GM12872 (cell line): ENCODE data around the gene RDM1.

Experiments
- TF ChIP-seq, protein P1 (sequence below): IDR thresholded peaks from 3 replicates; pipeline ENCODE4 v1.5.1; 2011; ENCODE audit warnings: low read depth, mild to moderate bottlenecking, low read length, moderate library complexity; ENCODE audit not compliant: insufficient read depth

The RDM1 gene

DNA sequence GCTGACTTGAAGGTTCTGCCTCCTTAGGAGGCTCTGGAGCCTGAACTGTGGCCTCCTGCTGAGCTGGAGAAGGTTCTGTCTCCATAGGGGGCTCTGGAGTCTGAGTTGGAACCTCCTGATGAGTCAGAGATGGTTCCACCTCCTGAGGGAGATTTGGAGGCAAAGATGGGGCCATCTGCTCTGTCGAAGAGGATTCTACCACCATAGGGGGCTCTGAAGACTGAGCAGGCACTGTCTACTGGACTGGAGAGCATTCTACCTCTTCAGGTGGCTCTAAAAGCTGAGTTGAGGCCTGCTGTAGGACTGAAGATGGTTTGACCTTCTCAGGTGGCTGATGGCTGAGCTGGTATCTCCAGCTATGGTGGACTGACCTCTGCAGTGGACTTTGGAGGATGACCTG is 16.2 kb downstream of the RDM1 start:
- TF ChIP-seq, protein P1, sequence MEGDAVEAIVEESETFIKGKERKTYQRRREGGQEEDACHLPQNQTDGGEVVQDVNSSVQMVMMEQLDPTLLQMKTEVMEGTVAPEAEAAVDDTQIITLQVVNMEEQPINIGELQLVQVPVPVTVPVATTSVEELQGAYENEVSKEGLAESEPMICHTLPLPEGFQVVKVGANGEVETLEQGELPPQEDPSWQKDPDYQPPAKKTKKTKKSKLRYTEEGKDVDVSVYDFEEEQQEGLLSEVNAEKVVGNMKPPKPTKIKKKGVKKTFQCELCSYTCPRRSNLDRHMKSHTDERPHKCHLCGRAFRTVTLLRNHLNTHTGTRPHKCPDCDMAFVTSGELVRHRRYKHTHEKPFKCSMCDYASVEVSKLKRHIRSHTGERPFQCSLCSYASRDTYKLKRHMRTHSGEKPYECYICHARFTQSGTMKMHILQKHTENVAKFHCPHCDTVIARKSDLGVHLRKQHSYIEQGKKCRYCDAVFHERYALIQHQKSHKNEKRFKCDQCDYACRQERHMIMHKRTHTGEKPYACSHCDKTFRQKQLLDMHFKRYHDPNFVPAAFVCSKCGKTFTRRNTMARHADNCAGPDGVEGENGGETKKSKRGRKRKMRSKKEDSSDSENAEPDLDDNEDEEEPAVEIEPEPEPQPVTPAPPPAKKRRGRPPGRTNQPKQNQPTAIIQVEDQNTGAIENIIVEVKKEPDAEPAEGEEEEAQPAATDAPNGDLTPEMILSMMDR, result no peak

DNA sequence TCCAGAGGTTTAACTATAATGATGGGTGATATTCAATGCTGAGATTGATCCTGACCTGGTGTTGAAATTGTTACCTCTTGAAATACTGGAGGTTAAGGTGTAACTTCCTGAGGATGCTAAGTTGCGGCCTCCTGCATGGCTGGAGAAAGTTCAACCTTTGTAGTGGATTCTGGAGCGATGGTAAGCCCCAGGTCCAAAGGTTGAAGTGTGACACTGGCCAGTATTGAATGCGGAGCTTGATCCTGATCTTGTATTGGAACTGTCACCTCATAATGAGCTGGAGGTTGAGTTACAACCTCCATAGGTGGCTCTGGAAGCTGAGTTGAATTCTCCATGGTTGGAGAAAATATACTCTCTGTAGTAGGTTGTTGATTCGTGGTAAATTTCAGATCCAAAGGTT is 17.0 kb downstream of the RDM1 start:
- TF ChIP-seq, protein P1, result no peak

DNA sequence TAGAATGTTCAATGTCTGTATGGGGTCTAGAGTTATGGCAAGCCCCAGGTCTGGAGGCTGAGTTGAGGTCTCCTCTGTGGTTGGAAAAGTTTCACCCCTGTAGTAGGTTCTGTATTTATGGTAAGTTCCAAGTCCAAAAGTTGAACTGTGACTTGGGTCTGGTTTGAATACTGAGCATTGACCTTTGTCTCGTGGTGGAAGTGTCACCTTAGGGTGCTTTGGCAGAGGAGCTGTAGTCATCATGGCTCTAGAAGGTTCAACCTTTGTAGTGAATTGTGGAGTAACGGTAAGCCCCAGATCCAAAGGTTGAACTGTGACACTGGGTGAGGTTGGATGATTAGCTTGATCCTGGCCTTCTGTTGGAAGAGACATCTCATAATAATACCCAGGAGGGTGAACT is 17.6 kb downstream of the RDM1 start:
- TF ChIP-seq, protein P1, result no peak

DNA sequence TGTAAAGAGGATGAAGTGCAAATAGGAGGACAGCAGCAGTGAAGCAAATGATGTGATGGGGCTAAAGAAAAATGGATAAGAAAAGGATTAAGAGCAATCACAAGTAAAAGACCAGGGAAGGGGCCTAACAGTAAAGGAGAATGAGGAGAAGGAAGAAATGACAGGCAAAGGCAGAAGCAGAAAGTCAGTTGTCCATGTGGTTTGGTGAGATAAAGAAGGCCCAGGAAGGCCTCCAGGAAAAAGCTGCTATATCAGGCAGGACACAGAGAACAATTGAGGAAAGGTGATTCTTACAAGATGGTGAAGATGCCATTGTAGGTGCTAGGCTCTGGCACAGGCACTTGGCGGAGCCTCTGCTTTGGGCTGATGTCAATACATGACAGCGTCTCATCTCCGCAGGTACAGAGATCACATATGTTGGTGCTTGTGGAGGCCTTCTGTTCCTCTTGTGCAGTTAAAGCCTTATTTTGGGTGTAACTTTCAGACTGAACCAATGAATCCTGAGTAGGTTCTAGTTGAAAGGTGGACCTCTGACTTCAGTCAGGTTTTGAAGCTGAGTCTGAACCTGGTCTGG is 18.1 kb downstream of the RDM1 start:
- TF ChIP-seq, protein P1, result no peak

- TF ChIP-seq, protein P1, result no peak
Observed at GRCh38 chr17:35909408-35909807, 21.2 kb downstream of the RDM1 start.

GRCh38 chr17:35907691-35908090 is 22.9 kb downstream of the RDM1 start:
- TF ChIP-seq, protein P1, result no peak

- TF ChIP-seq, protein P1, result no peak
Observed at GRCh38 chr17:35906926-35907637, 23.5 kb downstream of the RDM1 start.
